Activated T-cell treated with anti-CD3 and anti-CD28 coated beads, Interleukin-2, amount 50 U/mL, for 72 hours (primary cell): ENCODE results near the gene ZNF337. TPM values are rescaled to one million over a fixed set of nuclear protein-coding genes. Genes with fewer than 3 reads are reported as not detected.

Experiments used
- ATAC-seq, 2 donors: fragments of 150-1000 bp; cut with Tn5 transposase; replicated peaks in 1 of 2; 2 replicates each; pipeline ENCODE4 v1.10.0; 2021; ENCODE audit warnings: moderate library complexity in 2 of 2, mild to moderate bottlenecking in 1 of 2
- DNase-seq, 2 donors: peaks; one replicate each; pipeline ENCODE4 v3.0.0; 2021 to 2022; ENCODE audit warnings: mixed read lengths in 1 of 2
- H3K27ac Mint-ChIP-seq: one replicate; pipeline ENCODE4 v1.8.0; 2022; ENCODE audit warnings: mild to moderate bottlenecking, moderate library complexity, mixed read lengths
- H3K27me3 Mint-ChIP-seq: one replicate; pipeline ENCODE4 v1.8.0; 2022; ENCODE audit warnings: low read depth, mixed read lengths
- H3K36me3 Mint-ChIP-seq, 2 donors: one replicate each; pipeline ENCODE4 v1.8.0; 2022; ENCODE audit warnings: mixed read lengths in 2 of 2, mild to moderate bottlenecking in 1 of 2; ENCODE audit not compliant: insufficient read depth in 2 of 2
- H3K4me1 Mint-ChIP-seq: one replicate; pipeline ENCODE4 v1.8.0; 2022; ENCODE audit warnings: low read depth, mixed read lengths
- H3K4me3 Mint-ChIP-seq, 2 donors: one replicate each; pipeline ENCODE4 v1.8.0; 2022; ENCODE audit warnings: mild to moderate bottlenecking in 2 of 2, mixed read lengths in 2 of 2, moderate library complexity in 2 of 2
- H3K9me3 Mint-ChIP-seq, 2 donors: one replicate each; pipeline ENCODE4 v1.8.0; 2022; ENCODE audit warnings: mixed read lengths in 2 of 2
- total RNA-seq, 2 donors: library from RNA; stranded (reverse); gene quantifications; one replicate each; pipeline ENCODE4 v1.2.3, GENCODE V29; 2022

The ZNF337 gene
- 10 to 100 TPM; 16.2 to 20.2 TPM for total RNA-seq

GRCh38 chr20:25696371-25697131, at the start of gene ZNF337:
ZNF337 (minus strand) TSS chr20:25696853; CDS start chr20:25686417, 10,436 bp downstream.
- ATAC-seq: peak; percentile 97 to 98
- H3K4me3 Mint-ChIP-seq: peak within 1 kb of the TSS; percentile 89 to 96
- peaks cover 3 to 5% of the 10 kb centered on the region in 2 donors for H3K9me3 Mint-ChIP-seq
- peaks cover 31% of the 10 kb centered on the region for H3K4me1 Mint-ChIP-seq
- H3K27me3 Mint-ChIP-seq: no peaks in the 10 kb centered on the region
- H3K36me3 Mint-ChIP-seq: peaks cover 5 to 23% of the 10 kb centered on the region in 2 donors
- peak; percentile 96 for DNase-seq
- H3K27ac Mint-ChIP-seq: peak within 1 kb of the TSS; percentile 94

- ATAC-seq: no peak
- no peaks in the 10 kb centered on the region for H3K27me3 Mint-ChIP-seq
- H3K4me3 Mint-ChIP-seq: no peak overlapping the region
- DNase-seq: no peak
- H3K27ac Mint-ChIP-seq: peak overlapping the region; percentile 36
- peaks cover 4% of the 10 kb centered on the region for H3K4me1 Mint-ChIP-seq
- H3K9me3 Mint-ChIP-seq: no peaks in the 10 kb centered on the region
- H3K36me3 Mint-ChIP-seq: no peaks in the 10 kb centered on the region
Measured at GRCh38 chr20:25745738-25746137, 49.1 kb upstream of the ZNF337 start.

GRCh38 chr20:25745100-25745499, 48.4 kb upstream of the ZNF337 start:
- DNase-seq: no peak
- no peak for ATAC-seq
- no peak overlapping the region for H3K27ac Mint-ChIP-seq
- peaks cover 2% of the 10 kb centered on the region for H3K4me1 Mint-ChIP-seq
- no peaks in the 10 kb centered on the region for H3K36me3 Mint-ChIP-seq
- H3K27me3 Mint-ChIP-seq: no peaks in the 10 kb centered on the region
- H3K9me3 Mint-ChIP-seq: no peaks in the 10 kb centered on the region
- H3K4me3 Mint-ChIP-seq: no peak overlapping the region

GRCh38 chr20:25744261-25744660, 47.6 kb upstream of the ZNF337 start:
- Mint-ChIP-seq H3K9me3 (peaks cover 3% of the 10 kb centered on the region in 2 donors), H3K27ac (no peak overlapping the region), H3K36me3 (peaks cover 0 to 1% of the 10 kb centered on the region in 2 donors), H3K4me1 (peaks cover 11% of the 10 kb centered on the region), H3K27me3 (no peaks in the 10 kb centered on the region), H3K4me3 (no peak overlapping the region)
- DNase-seq (no peak), ATAC-seq (no peak)

GRCh38 chr20:25741088-25741487, 44.4 kb upstream of the ZNF337 start:
- peaks cover 15% of the 10 kb centered on the region for H3K4me1 Mint-ChIP-seq
- ATAC-seq (no peak), DNase-seq (no peak)
- no peak overlapping the region for H3K4me3 Mint-ChIP-seq
- no peaks in the 10 kb centered on the region for H3K27me3 Mint-ChIP-seq
- peaks cover 0 to 1% of the 10 kb centered on the region in 2 donors for H3K36me3 Mint-ChIP-seq
- no peak overlapping the region for H3K27ac Mint-ChIP-seq
- peaks cover 3% of the 10 kb centered on the region in 2 donors for H3K9me3 Mint-ChIP-seq

GRCh38 chr20:25739615-25740320, 43.1 kb upstream of the ZNF337 start:
- H3K4me1 Mint-ChIP-seq: peaks cover 15% of the 10 kb centered on the region
- peak overlapping the region; percentile 11 to 29 for H3K4me3 Mint-ChIP-seq
- H3K27me3 Mint-ChIP-seq: no peaks in the 10 kb centered on the region
- H3K9me3 Mint-ChIP-seq: peaks cover 3% of the 10 kb centered on the region in 2 donors
- no peak for DNase-seq
- H3K36me3 Mint-ChIP-seq: peaks cover 0 to 1% of the 10 kb centered on the region in 2 donors
- H3K27ac Mint-ChIP-seq: peak overlapping the region; percentile 9
- peak; percentile 52 to 89 for ATAC-seq

- ATAC-seq (no peak), DNase-seq (no peak)
- Mint-ChIP-seq H3K4me3 (no peak overlapping the region), H3K9me3 (peaks cover 3% of the 10 kb centered on the region in 2 donors), H3K27me3 (no peaks in the 10 kb centered on the region), H3K36me3 (peaks cover 0 to 1% of the 10 kb centered on the region in 2 donors), H3K4me1 (peaks cover 15% of the 10 kb centered on the region), H3K27ac (no peak overlapping the region)
Measured at GRCh38 chr20:25738198-25738597, 41.5 kb upstream of the ZNF337 start.

GRCh38 chr20:25733903-25734302, 37.2 kb upstream of the ZNF337 start:
- DNase-seq (no peak), ATAC-seq (no peak)
- no peaks in the 10 kb centered on the region for H3K36me3 Mint-ChIP-seq
- H3K27me3 Mint-ChIP-seq: no peaks in the 10 kb centered on the region
- H3K4me1 Mint-ChIP-seq: peaks cover under 1% of the 10 kb centered on the region
- no peak overlapping the region for H3K4me3 Mint-ChIP-seq
- no peak overlapping the region for H3K27ac Mint-ChIP-seq
- H3K9me3 Mint-ChIP-seq: no peaks in the 10 kb centered on the region

- peaks cover 5 to 8% of the 10 kb centered on the region in 2 donors for H3K9me3 Mint-ChIP-seq
- no peaks in the 10 kb centered on the region for H3K27me3 Mint-ChIP-seq
- ATAC-seq (no peak), DNase-seq (no peak)
- no peak overlapping the region for H3K4me3 Mint-ChIP-seq
- H3K36me3 Mint-ChIP-seq: peaks cover 8 to 12% of the 10 kb centered on the region in 2 donors
- no peak overlapping the region for H3K27ac Mint-ChIP-seq
- peaks cover 6% of the 10 kb centered on the region for H3K4me1 Mint-ChIP-seq
Measured at GRCh38 chr20:25730862-25731261, 34.2 kb upstream of the ZNF337 start.

- Mint-ChIP-seq H3K4me1 (peaks cover 13% of the 10 kb centered on the region), H3K27me3 (no peaks in the 10 kb centered on the region), H3K36me3 (peaks cover 10 to 33% of the 10 kb centered on the region in 2 donors), H3K4me3 (no peak overlapping the region), H3K9me3 (peaks cover 10 to 19% of the 10 kb centered on the region in 2 donors), H3K27ac (peak overlapping the region; percentile 9)
- ATAC-seq (no peak), DNase-seq (no peak)
Measured at GRCh38 chr20:25726357-25726756, 29.7 kb upstream of the ZNF337 start.

GRCh38 chr20:25725639-25726038, 29.0 kb upstream of the ZNF337 start:
- Mint-ChIP-seq H3K4me3 (peak overlapping the region in 1 of 2 donors; percentile 29), H3K27me3 (no peaks in the 10 kb centered on the region), H3K36me3 (peaks cover 10 to 36% of the 10 kb centered on the region in 2 donors), H3K9me3 (peaks cover 10 to 19% of the 10 kb centered on the region in 2 donors), H3K4me1 (peaks cover 13% of the 10 kb centered on the region), H3K27ac (peak overlapping the region; percentile 85)
- DNase-seq (no peak), ATAC-seq (no peak)

- DNase-seq (no peak), ATAC-seq (no peak)
- Mint-ChIP-seq H3K9me3 (peaks cover 10 to 19% of the 10 kb centered on the region in 2 donors), H3K4me1 (peaks cover 23% of the 10 kb centered on the region), H3K27me3 (no peaks in the 10 kb centered on the region), H3K27ac (no peak overlapping the region), H3K36me3 (peaks cover 10 to 36% of the 10 kb centered on the region in 2 donors), H3K4me3 (no peak overlapping the region)
Measured at GRCh38 chr20:25723975-25724374, 27.3 kb upstream of the ZNF337 start.

GRCh38 chr20:25720285-25720684, 23.6 kb upstream of the ZNF337 start:
- Mint-ChIP-seq H3K4me1 (peaks cover 20% of the 10 kb centered on the region), H3K27ac (no peak overlapping the region), H3K9me3 (peaks cover 14 to 16% of the 10 kb centered on the region in 2 donors), H3K4me3 (no peak overlapping the region), H3K27me3 (no peaks in the 10 kb centered on the region), H3K36me3 (peaks cover 7 to 31% of the 10 kb centered on the region in 2 donors)
- DNase-seq (no peak), ATAC-seq (no peak)
